ENCODE data around the gene PDHB.
A peak's percentile ranks its signal among the peaks of the same experiment; 100 is the strongest.

PDHB gene

GRCh38 chr3:58474967-58475578 is 41.4 kb upstream of the PDHB start:
- Histone ChIP-seq H2BK12ac (ENCODE audit: low read length) (no peak overlapping the region), H3K9me3 (replicated peaks in 1 of 2; ENCODE audit: control insufficient read depth in 2 of 2, insufficient read depth in 1 of 2, low read depth in 1 of 2, low read length in 2 of 2) (peaks cover 0 to 3% of the 10 kb centered on the region in 2 donors), H3K14ac (ENCODE audit: low read length) (no peak overlapping the region), H3K23ac (ENCODE audit: low read depth, low read length, poor library complexity) (no peak overlapping the region), H3K4me2 (ENCODE audit: insufficient read depth, low read length, poor library complexity, severe bottlenecking) (no peak overlapping the region), H2BK15ac (ENCODE audit: low read length) (no peak overlapping the region), H2BK120ac (ENCODE audit: low read depth, low read length) (no peak overlapping the region), H3K4me1 (ENCODE audit: control insufficient read depth in 2 of 2, insufficient read depth in 1 of 2, low read depth in 1 of 2, low read length in 2 of 2) (peaks cover 16 to 25% of the 10 kb centered on the region in 2 donors), H3K79me1 (ENCODE audit: low read depth, low read length) (no peaks in the 10 kb centered on the region), H2AFZ (ENCODE audit: low read length) (no peak overlapping the region), H3K4ac (ENCODE audit: low read length) (no peak overlapping the region), H4K8ac (ENCODE audit: low read depth, low read length) (no peak overlapping the region), H3K18ac (ENCODE audit: low read length) (no peak overlapping the region), H3K4me3 (ENCODE audit: low read length in 2 of 2) (no peak overlapping the region), H3K27ac (replicated peaks; ENCODE audit: low read length) (no peak overlapping the region), H2BK5ac (ENCODE audit: low read length) (no peak overlapping the region), H3K27me3 (ENCODE audit: control insufficient read depth in 3 of 3, insufficient read depth in 3 of 3, low read depth in 1 of 3, low read length in 3 of 3) (no peaks in the 10 kb centered on the region), H3K9ac (ENCODE audit: low read depth, low read length, poor library complexity) (no peak overlapping the region), H2AK5ac (ENCODE audit: low read depth, low read length) (no peak overlapping the region), H4K91ac (ENCODE audit: low read depth, low read length, poor library complexity) (no peak overlapping the region), H3K36me3 (replicated peaks in 1 of 2; ENCODE audit: control insufficient read depth in 2 of 2, insufficient read depth in 2 of 2, low read length in 2 of 2) (no peaks in the 10 kb centered on the region)
- no peak for DNase-seq (ENCODE audit: low spot score)
- WGBS, 2 donors (ENCODE audit: extremely low coverage in 2 of 2, insufficient read length in 2 of 2, insufficient replicate concordance in 1 of 2) = 100% methylated on average over 1 of the region's 3 CpGs; no CpG with 5 or more reads in 1 of the 2 donors

- Histone ChIP-seq H3K36me3 (replicated peaks in 1 of 2; ENCODE audit: control insufficient read depth in 2 of 2, insufficient read depth in 2 of 2, low read length in 2 of 2) (no peaks in the 10 kb centered on the region), H3K79me1 (ENCODE audit: low read depth, low read length) (no peaks in the 10 kb centered on the region), H3K27ac (replicated peaks; ENCODE audit: low read length) (no peak overlapping the region), H3K9ac (ENCODE audit: low read depth, low read length, poor library complexity) (no peak overlapping the region), H2AFZ (ENCODE audit: low read length) (no peak overlapping the region), H2AK5ac (ENCODE audit: low read depth, low read length) (no peak overlapping the region), H3K4ac (ENCODE audit: low read length) (no peak overlapping the region), H3K4me1 (ENCODE audit: control insufficient read depth in 2 of 2, insufficient read depth in 1 of 2, low read depth in 1 of 2, low read length in 2 of 2) (peaks cover 18 to 25% of the 10 kb centered on the region in 2 donors), H3K18ac (ENCODE audit: low read length) (no peak overlapping the region), H3K14ac (ENCODE audit: low read length) (no peak overlapping the region), H2BK12ac (ENCODE audit: low read length) (no peak overlapping the region), H4K8ac (ENCODE audit: low read depth, low read length) (no peak overlapping the region), H3K27me3 (ENCODE audit: control insufficient read depth in 3 of 3, insufficient read depth in 3 of 3, low read depth in 1 of 3, low read length in 3 of 3) (no peaks in the 10 kb centered on the region), H2BK120ac (ENCODE audit: low read depth, low read length) (no peak overlapping the region), H4K91ac (ENCODE audit: low read depth, low read length, poor library complexity) (no peak overlapping the region), H2BK5ac (ENCODE audit: low read length) (no peak overlapping the region), H3K4me3 (ENCODE audit: low read length in 2 of 2) (no peak overlapping the region), H3K4me2 (ENCODE audit: insufficient read depth, low read length, poor library complexity, severe bottlenecking) (no peak overlapping the region), H3K9me3 (replicated peaks in 1 of 2; ENCODE audit: control insufficient read depth in 2 of 2, insufficient read depth in 1 of 2, low read depth in 1 of 2, low read length in 2 of 2) (no peaks in the 10 kb centered on the region), H3K23ac (ENCODE audit: low read depth, low read length, poor library complexity) (no peak overlapping the region), H2BK15ac (ENCODE audit: low read length) (no peak overlapping the region)
- WGBS, 2 donors (ENCODE audit: extremely low coverage in 2 of 2, insufficient read length in 2 of 2, insufficient replicate concordance in 1 of 2) = no CpG with 5 or more reads among the region's 1 CpG
- no peak for DNase-seq (ENCODE audit: low spot score)
Measured at GRCh38 chr3:58474348-58474911, 40.8 kb upstream of the PDHB start.

GRCh38 chr3:58473275-58473674 is 39.6 kb upstream of the PDHB start:
- no peak overlapping the region for H3K14ac ChIP-seq (ENCODE audit: low read length)
- no peak overlapping the region for H3K27ac ChIP-seq (replicated peaks; ENCODE audit: low read length)
- H3K9me3 ChIP-seq (replicated peaks in 1 of 2; ENCODE audit: control insufficient read depth in 2 of 2, insufficient read depth in 1 of 2, low read depth in 1 of 2, low read length in 2 of 2) = no peaks in the 10 kb centered on the region
- no peak overlapping the region for H4K91ac ChIP-seq (ENCODE audit: low read depth, low read length, poor library complexity)
- H3K9ac ChIP-seq (ENCODE audit: low read depth, low read length, poor library complexity) = no peak overlapping the region
- no peak overlapping the region for H3K18ac ChIP-seq (ENCODE audit: low read length)
- no peak overlapping the region for H3K4me2 ChIP-seq (ENCODE audit: insufficient read depth, low read length, poor library complexity, severe bottlenecking)
- no peak for DNase-seq (ENCODE audit: low spot score)
- no peak overlapping the region for H2BK120ac ChIP-seq (ENCODE audit: low read depth, low read length)
- H3K79me1 ChIP-seq (ENCODE audit: low read depth, low read length) = no peaks in the 10 kb centered on the region
- H3K4me1 ChIP-seq (ENCODE audit: control insufficient read depth in 2 of 2, insufficient read depth in 1 of 2, low read depth in 1 of 2, low read length in 2 of 2) = peaks cover 18 to 25% of the 10 kb centered on the region in 2 donors
- H2BK15ac ChIP-seq (ENCODE audit: low read length) = no peak overlapping the region
- no peak overlapping the region for H3K4ac ChIP-seq (ENCODE audit: low read length)
- H3K4me3 ChIP-seq (ENCODE audit: low read length in 2 of 2) = no peak overlapping the region
- H3K27me3 ChIP-seq (ENCODE audit: control insufficient read depth in 3 of 3, insufficient read depth in 3 of 3, low read depth in 1 of 3, low read length in 3 of 3) = no peaks in the 10 kb centered on the region
- H3K23ac ChIP-seq (ENCODE audit: low read depth, low read length, poor library complexity) = no peak overlapping the region
- WGBS, 2 donors (ENCODE audit: extremely low coverage in 2 of 2, insufficient read length in 2 of 2, insufficient replicate concordance in 1 of 2) = no CpG with 5 or more reads among the region's 1 CpG
- no peak overlapping the region for H2BK5ac ChIP-seq (ENCODE audit: low read length)
- H2AFZ ChIP-seq (ENCODE audit: low read length) = no peak overlapping the region
- H3K36me3 ChIP-seq (replicated peaks in 1 of 2; ENCODE audit: control insufficient read depth in 2 of 2, insufficient read depth in 2 of 2, low read length in 2 of 2) = no peaks in the 10 kb centered on the region
- H2AK5ac ChIP-seq (ENCODE audit: low read depth, low read length) = no peak overlapping the region
- no peak overlapping the region for H2BK12ac ChIP-seq (ENCODE audit: low read length)
- H4K8ac ChIP-seq (ENCODE audit: low read depth, low read length) = no peak overlapping the region

GRCh38 chr3:58471025-58471887 is 37.6 kb upstream of the PDHB start:
- no peak overlapping the region for H2BK120ac ChIP-seq (ENCODE audit: low read depth, low read length)
- no peak overlapping the region for H2BK12ac ChIP-seq (ENCODE audit: low read length)
- no peak for DNase-seq (ENCODE audit: low spot score)

More at GRCh38 chr3:58471025-58471887, 37.6 kb upstream of the PDHB start:
- no peak overlapping the region for H3K4ac ChIP-seq (ENCODE audit: low read length)
- peaks cover 18 to 25% of the 10 kb centered on the region in 2 donors for H3K4me1 ChIP-seq (ENCODE audit: control insufficient read depth in 2 of 2, insufficient read depth in 1 of 2, low read depth in 1 of 2, low read length in 2 of 2)
- H3K9ac ChIP-seq (ENCODE audit: low read depth, low read length, poor library complexity) = no peak overlapping the region
- H3K14ac ChIP-seq (ENCODE audit: low read length) = no peak overlapping the region
- no CpG with 5 or more reads among the region's 10 CpGs for WGBS, 2 donors (ENCODE audit: extremely low coverage in 2 of 2, insufficient read length in 2 of 2, insufficient replicate concordance in 1 of 2)
- no peak overlapping the region for H4K8ac ChIP-seq (ENCODE audit: low read depth, low read length)
- no peaks in the 10 kb centered on the region for H3K79me1 ChIP-seq (ENCODE audit: low read depth, low read length)
- H2AFZ ChIP-seq (ENCODE audit: low read length) = peak overlapping the region; percentile 82
- no peaks in the 10 kb centered on the region for H3K27me3 ChIP-seq (ENCODE audit: control insufficient read depth in 3 of 3, insufficient read depth in 3 of 3, low read depth in 1 of 3, low read length in 3 of 3)
- no peak overlapping the region for H3K4me3 ChIP-seq (ENCODE audit: low read length in 2 of 2)
- no peaks in the 10 kb centered on the region for H3K36me3 ChIP-seq (replicated peaks in 1 of 2; ENCODE audit: control insufficient read depth in 2 of 2, insufficient read depth in 2 of 2, low read length in 2 of 2)
- H4K91ac ChIP-seq (ENCODE audit: low read depth, low read length, poor library complexity) = no peak overlapping the region
- H3K9me3 ChIP-seq (replicated peaks in 1 of 2; ENCODE audit: control insufficient read depth in 2 of 2, insufficient read depth in 1 of 2, low read depth in 1 of 2, low read length in 2 of 2) = no peaks in the 10 kb centered on the region
- H2AK5ac ChIP-seq (ENCODE audit: low read depth, low read length) = no peak overlapping the region
- H3K23ac ChIP-seq (ENCODE audit: low read depth, low read length, poor library complexity) = no peak overlapping the region
- H3K4me2 ChIP-seq (ENCODE audit: insufficient read depth, low read length, poor library complexity, severe bottlenecking) = no peak overlapping the region
- peak overlapping the region; percentile 21 for H3K27ac ChIP-seq (replicated peaks; ENCODE audit: low read length)
- H2BK15ac ChIP-seq (ENCODE audit: low read length) = peak overlapping the region; percentile 34
- no peak overlapping the region for H2BK5ac ChIP-seq (ENCODE audit: low read length)
- H3K18ac ChIP-seq (ENCODE audit: low read length) = peak overlapping the region; percentile 41
